Measurements from ENCODE around the gene FAM219B. TPM values are rescaled to one million over a fixed set of nuclear protein-coding genes. Genes with fewer than 3 reads are reported as not detected.
"Not testable (repeated sequence)": the region's sequence is repeated elsewhere in the genome, so short reads cannot be mapped to it uniquely, and the experiment has no call there.

Gene FAM219B
- total RNA-seq, 2 experiments from 2014 or later = 90.3 to 113 TPM

GRCh38 chr15:74924525-74924924 is 17.9 kb upstream of the FAM219B start:
- no peaks in the 10 kb centered on the region for H3K9me3 Mint-ChIP-seq
- DNase-seq (no peak), ATAC-seq (ENCODE audit: low read depth) (no peak)
- H3K4me3 Mint-ChIP-seq = no peak overlapping the region
- H3K4me1 Mint-ChIP-seq = peaks cover 6% of the 10 kb centered on the region
- H3K27me3 Mint-ChIP-seq = no peaks in the 10 kb centered on the region
- H3K27ac Mint-ChIP-seq = no peak overlapping the region
- POLR2A ChIA-PET = no interaction called here
- peaks cover 34% of the 10 kb centered on the region for H3K36me3 Mint-ChIP-seq

GRCh38 chr15:74920456-74920855 is 13.8 kb upstream of the FAM219B start:
- POLR2A ChIA-PET = interaction anchor here (0.6 kb wide), 1 partner anchor 152 kb away, joined by 4 read pairs; no protein-coding TSS in a partner anchor
- no peak overlapping the region for H3K4me3 Mint-ChIP-seq
- no peaks in the 10 kb centered on the region for H3K9me3 Mint-ChIP-seq
- H3K4me1 Mint-ChIP-seq = peaks cover 9% of the 10 kb centered on the region
- peaks cover 29% of the 10 kb centered on the region for H3K36me3 Mint-ChIP-seq
- no peak for DNase-seq
- no peak for ATAC-seq (ENCODE audit: low read depth)
- H3K27me3 Mint-ChIP-seq = no peaks in the 10 kb centered on the region
- no peak overlapping the region for H3K27ac Mint-ChIP-seq

- H3K27ac Mint-ChIP-seq = no peak overlapping the region
- H3K4me1 Mint-ChIP-seq = peaks cover 9% of the 10 kb centered on the region
- no peak for ATAC-seq (ENCODE audit: low read depth)
- H3K27me3 Mint-ChIP-seq = no peaks in the 10 kb centered on the region
- no peaks in the 10 kb centered on the region for H3K9me3 Mint-ChIP-seq
- DNase-seq = no peak
- no peak overlapping the region for H3K4me3 Mint-ChIP-seq
- H3K36me3 Mint-ChIP-seq = peaks cover 32% of the 10 kb centered on the region
- POLR2A ChIA-PET = interaction anchor here (0.6 to 1.3 kb wide), 3 partner anchors 8 to 49 kb away, joined by 3 to 6 read pairs (median 4); partner anchors contain the start of gene FAM219B
Measured at GRCh38 chr15:74917676-74918075, 11.0 kb upstream of the FAM219B start.

- ATAC-seq (ENCODE audit: low read depth); H3K27me3 Mint-ChIP-seq; H3K4me3 Mint-ChIP-seq; H3K27ac Mint-ChIP-seq; H3K9me3 Mint-ChIP-seq; POLR2A ChIA-PET; H3K4me1 Mint-ChIP-seq; DNase-seq: not testable (repeated sequence)
- peaks cover 17% of the 10 kb centered on the region for H3K36me3 Mint-ChIP-seq
Measured at GRCh38 chr15:74913799-74914198, 7.1 kb upstream of the FAM219B start.

GRCh38 chr15:74913041-74913440 is 6.4 kb upstream of the FAM219B start:
- Mint-ChIP-seq H3K36me3 (peaks cover 12% of the 10 kb centered on the region), H3K4me1 (no peaks in the 10 kb centered on the region), H3K27ac (no peak overlapping the region), H3K9me3 (no peaks in the 10 kb centered on the region), H3K4me3 (no peak overlapping the region), H3K27me3 (no peaks in the 10 kb centered on the region)
- no peak for DNase-seq
- no peak for ATAC-seq (ENCODE audit: low read depth)
- POLR2A ChIA-PET = no interaction called here

- POLR2A ChIA-PET = interaction anchor here (1.1 to 1.3 kb wide), 3 partner anchors 29 to 64 kb away, joined by 3 to 5 read pairs (median 3); partner anchors contain the start of gene COX5A
- Mint-ChIP-seq H3K27me3 (no peaks in the 10 kb centered on the region), H3K27ac (no peak overlapping the region), H3K9me3 (no peaks in the 10 kb centered on the region), H3K36me3 (peaks cover 25% of the 10 kb centered on the region), H3K4me3 (no peak overlapping the region), H3K4me1 (peaks cover 21% of the 10 kb centered on the region)
- no peak for DNase-seq
- no peak for ATAC-seq (ENCODE audit: low read depth)
Measured at GRCh38 chr15:74908635-74909034, 2.0 kb upstream of the FAM219B start.

- Mint-ChIP-seq H3K4me1 (peaks cover 21% of the 10 kb centered on the region), H3K9me3 (no peaks in the 10 kb centered on the region), H3K4me3 (peak overlapping the region; percentile 85), H3K36me3 (peaks cover 21% of the 10 kb centered on the region), H3K27me3 (no peaks in the 10 kb centered on the region), H3K27ac (peak overlapping the region; percentile 84)
- ATAC-seq (ENCODE audit: low read depth) (no peak), DNase-seq (no peak)
- POLR2A ChIA-PET = interaction anchor here (0.6 to 2.5 kb wide), 22 partner anchors 9 to 192 kb away, joined by 3 to 23 read pairs (median 5); partner anchors contain the start of genes COX5A, CSK, MPI and PPCDC
Measured at GRCh38 chr15:74907163-74907870, 666 bp upstream of the FAM219B start.

GRCh38 chr15:74906067-74906449 is 593 bp downstream of the FAM219B start:
- DNase-seq (no peak), ATAC-seq (ENCODE audit: low read depth) (peak; percentile 35)
- peak overlapping the region; percentile 92 for H3K4me3 Mint-ChIP-seq

GRCh38 chr15:74904190-74904805 is 2.4 kb downstream of the FAM219B start:
- Mint-ChIP-seq H3K36me3 (peaks cover 32% of the 10 kb centered on the region), H3K4me1 (peaks cover 29% of the 10 kb centered on the region), H3K9me3 (no peaks in the 10 kb centered on the region), H3K27me3 (no peaks in the 10 kb centered on the region), H3K4me3 (peak overlapping the region; percentile 92), H3K27ac (no peak overlapping the region)
- no peak for ATAC-seq (ENCODE audit: low read depth)
- POLR2A ChIA-PET = no interaction called here
- DNase-seq = no peak

More at GRCh38 chr15:74906067-74906449, 593 bp downstream of the FAM219B start:
- POLR2A ChIA-PET = interaction anchor here (0.7 to 2.5 kb wide), 19 partner anchors 8 to 290 kb away, joined by 3 to 23 read pairs (median 6); partner anchors contain the start of genes CLK3, COX5A, CSK and MPI
- no peaks in the 10 kb centered on the region for H3K27me3 Mint-ChIP-seq
- peaks cover 24% of the 10 kb centered on the region for H3K36me3 Mint-ChIP-seq
- H3K4me1 Mint-ChIP-seq = peaks cover 27% of the 10 kb centered on the region
- peak overlapping the region; percentile 82 for H3K27ac Mint-ChIP-seq
- H3K9me3 Mint-ChIP-seq = no peaks in the 10 kb centered on the region

GRCh38 chr15:74903676-74904075 is 3.0 kb downstream of the FAM219B start:
- Mint-ChIP-seq H3K27me3 (no peaks in the 10 kb centered on the region), H3K4me3 (no peak overlapping the region), H3K9me3 (no peaks in the 10 kb centered on the region), H3K36me3 (peaks cover 28% of the 10 kb centered on the region), H3K27ac (no peak overlapping the region), H3K4me1 (peaks cover 30% of the 10 kb centered on the region)
- POLR2A ChIA-PET = no interaction called here
- ATAC-seq (ENCODE audit: low read depth) = no peak
- no peak for DNase-seq

GRCh38 chr15:74902295-74903075 is 4.2 kb downstream of the FAM219B start:
- peaks cover 27% of the 10 kb centered on the region for H3K4me1 Mint-ChIP-seq

GRCh38 chr15:74901612-74902063 is 5.0 kb downstream of the FAM219B start:
- POLR2A ChIA-PET = interaction anchor here (0.8 to 3.6 kb wide), 8 partner anchors 12 to 118 kb away, joined by 3 to 18 read pairs (median 4); partner anchors contain the start of genes MPI and SCAMP2
- Mint-ChIP-seq H3K36me3 (peaks cover 31% of the 10 kb centered on the region), H3K4me3 (no peak overlapping the region), H3K27me3 (no peaks in the 10 kb centered on the region), H3K4me1 (peaks cover 25% of the 10 kb centered on the region), H3K27ac (peak overlapping the region; percentile 12), H3K9me3 (no peaks in the 10 kb centered on the region)
- ATAC-seq (ENCODE audit: low read depth) (peak; percentile 43), DNase-seq (peak; percentile 59)

More at GRCh38 chr15:74902295-74903075, 4.2 kb downstream of the FAM219B start:
- Mint-ChIP-seq H3K4me3 (no peak overlapping the region), H3K9me3 (no peaks in the 10 kb centered on the region), H3K27me3 (no peaks in the 10 kb centered on the region), H3K27ac (no peak overlapping the region), H3K36me3 (peaks cover 28% of the 10 kb centered on the region)
- POLR2A ChIA-PET = interaction anchor here (1.0 to 3.6 kb wide), 6 partner anchors 13 to 119 kb away, joined by 3 to 18 read pairs (median 4); partner anchors contain the start of genes MPI and SCAMP2
- no peak for DNase-seq
- ATAC-seq (ENCODE audit: low read depth) = no peak

- POLR2A ChIA-PET = interaction anchor here (1.0 to 1.5 kb wide), 2 partner anchors 9 to 50 kb away, joined by 3 to 8 read pairs; partner anchors contain the start of gene FAM219B
- no peaks in the 10 kb centered on the region for H3K9me3 Mint-ChIP-seq
- peak overlapping the region; percentile 10 for H3K27ac Mint-ChIP-seq
- no peaks in the 10 kb centered on the region for H3K27me3 Mint-ChIP-seq
- H3K36me3 Mint-ChIP-seq = peaks cover 34% of the 10 kb centered on the region
- ATAC-seq (ENCODE audit: low read depth) (no peak), DNase-seq (no peak)
- peaks cover 25% of the 10 kb centered on the region for H3K4me1 Mint-ChIP-seq
- H3K4me3 Mint-ChIP-seq = no peak overlapping the region
Measured at GRCh38 chr15:74897300-74897701, 9.3 kb downstream of the FAM219B start.

Measured in activated naive CD8-positive, alpha-beta T cell treated with anti-CD3 and anti-CD28 coated beads, Interleukin-2, amount 10 ng/mL, durations not matched to agents 7 days and 5 days (primary cell).